ENCODE measurements around the gene ACACA.

ACACA gene

GRCh38 chr17:37340804-37341203, 65.8 kb downstream of the ACACA start:
- H3K36me3 ChIP-seq (ENCODE audit: control insufficient read depth, insufficient read depth, low read length) = peaks cover 2% of the 10 kb centered on the region; the same call in 1 of the 2 replicates
- no peaks in the 10 kb centered on the region for H3K27me3 ChIP-seq (replicated peaks; ENCODE audit: control insufficient read depth, insufficient read depth, low read length)
- DNase-seq (ENCODE audit: extremely low read depth, insufficient read length) = no peak
- no peak overlapping the region for H3K4me3 ChIP-seq (replicated peaks; ENCODE audit: low read depth, low read length)
- TF ChIP-seq, protein P1, sequence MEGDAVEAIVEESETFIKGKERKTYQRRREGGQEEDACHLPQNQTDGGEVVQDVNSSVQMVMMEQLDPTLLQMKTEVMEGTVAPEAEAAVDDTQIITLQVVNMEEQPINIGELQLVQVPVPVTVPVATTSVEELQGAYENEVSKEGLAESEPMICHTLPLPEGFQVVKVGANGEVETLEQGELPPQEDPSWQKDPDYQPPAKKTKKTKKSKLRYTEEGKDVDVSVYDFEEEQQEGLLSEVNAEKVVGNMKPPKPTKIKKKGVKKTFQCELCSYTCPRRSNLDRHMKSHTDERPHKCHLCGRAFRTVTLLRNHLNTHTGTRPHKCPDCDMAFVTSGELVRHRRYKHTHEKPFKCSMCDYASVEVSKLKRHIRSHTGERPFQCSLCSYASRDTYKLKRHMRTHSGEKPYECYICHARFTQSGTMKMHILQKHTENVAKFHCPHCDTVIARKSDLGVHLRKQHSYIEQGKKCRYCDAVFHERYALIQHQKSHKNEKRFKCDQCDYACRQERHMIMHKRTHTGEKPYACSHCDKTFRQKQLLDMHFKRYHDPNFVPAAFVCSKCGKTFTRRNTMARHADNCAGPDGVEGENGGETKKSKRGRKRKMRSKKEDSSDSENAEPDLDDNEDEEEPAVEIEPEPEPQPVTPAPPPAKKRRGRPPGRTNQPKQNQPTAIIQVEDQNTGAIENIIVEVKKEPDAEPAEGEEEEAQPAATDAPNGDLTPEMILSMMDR (IDR thresholded peaks at IDR 0.05; ENCODE audit: insufficient read depth, low read length, poor library complexity, severe bottlenecking) = no peak

DNA sequence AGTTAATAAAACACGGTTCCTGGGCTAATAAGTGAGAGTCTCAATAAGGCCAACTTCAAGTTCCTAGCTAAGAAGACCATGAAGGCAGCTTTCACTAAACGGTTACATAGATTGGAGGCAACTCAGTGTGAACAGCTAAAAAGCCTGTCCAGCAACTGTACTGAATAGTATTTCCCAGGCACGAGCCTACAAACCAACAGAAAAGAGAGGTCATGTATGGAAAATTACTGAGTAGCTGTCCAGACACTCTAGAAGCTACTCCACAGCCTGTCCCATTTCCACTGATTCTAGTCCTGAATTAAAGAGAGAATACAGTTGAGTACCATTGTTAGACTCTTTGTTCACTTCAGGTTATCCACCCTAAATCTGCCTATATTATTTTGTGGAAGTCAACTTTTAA, 67.3 kb downstream of the ACACA start:
- Histone ChIP-seq H3K4me3 (replicated peaks; ENCODE audit: low read depth, low read length) (no peak overlapping the region), H3K36me3 (ENCODE audit: control insufficient read depth, insufficient read depth, low read length) (peaks cover 2% of the 10 kb centered on the region; the same call in 1 of the 2 replicates), H3K27me3 (replicated peaks; ENCODE audit: control insufficient read depth, insufficient read depth, low read length) (no peaks in the 10 kb centered on the region)
- TF ChIP-seq, protein P1 (IDR thresholded peaks at IDR 0.05; ENCODE audit: insufficient read depth, low read length, poor library complexity, severe bottlenecking) = no peak
- no peak for DNase-seq (ENCODE audit: extremely low read depth, insufficient read length)

DNA sequence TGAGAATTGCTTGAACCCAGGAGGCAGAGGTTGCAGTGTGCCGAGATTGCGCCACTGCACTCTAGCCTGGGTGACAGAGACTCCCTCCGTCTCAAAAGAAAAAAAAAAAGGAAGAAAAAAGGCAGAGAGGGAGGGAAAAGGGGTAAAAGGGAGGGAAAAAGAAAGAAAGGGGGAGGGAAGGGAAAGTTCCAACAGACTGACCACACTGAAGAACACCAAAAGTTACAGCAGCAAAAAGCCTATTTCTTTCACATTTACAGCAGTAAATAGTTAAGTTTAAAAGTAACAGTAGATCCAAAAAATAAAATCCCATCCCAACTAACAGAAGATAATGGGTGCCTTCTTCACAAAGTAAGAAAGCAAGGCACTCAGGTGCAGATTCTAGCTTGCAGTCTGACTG, 67.8 kb downstream of the ACACA start:
- TF ChIP-seq, protein P1 (IDR thresholded peaks at IDR 0.05; ENCODE audit: insufficient read depth, low read length, poor library complexity, severe bottlenecking) = no peak
- Histone ChIP-seq H3K36me3 (ENCODE audit: control insufficient read depth, insufficient read depth, low read length) (peaks cover 2% of the 10 kb centered on the region; the same call in 1 of the 2 replicates), H3K27me3 (replicated peaks; ENCODE audit: control insufficient read depth, insufficient read depth, low read length) (no peaks in the 10 kb centered on the region), H3K4me3 (replicated peaks; ENCODE audit: low read depth, low read length) (no peak overlapping the region)
- no peak for DNase-seq (ENCODE audit: extremely low read depth, insufficient read length)

DNA sequence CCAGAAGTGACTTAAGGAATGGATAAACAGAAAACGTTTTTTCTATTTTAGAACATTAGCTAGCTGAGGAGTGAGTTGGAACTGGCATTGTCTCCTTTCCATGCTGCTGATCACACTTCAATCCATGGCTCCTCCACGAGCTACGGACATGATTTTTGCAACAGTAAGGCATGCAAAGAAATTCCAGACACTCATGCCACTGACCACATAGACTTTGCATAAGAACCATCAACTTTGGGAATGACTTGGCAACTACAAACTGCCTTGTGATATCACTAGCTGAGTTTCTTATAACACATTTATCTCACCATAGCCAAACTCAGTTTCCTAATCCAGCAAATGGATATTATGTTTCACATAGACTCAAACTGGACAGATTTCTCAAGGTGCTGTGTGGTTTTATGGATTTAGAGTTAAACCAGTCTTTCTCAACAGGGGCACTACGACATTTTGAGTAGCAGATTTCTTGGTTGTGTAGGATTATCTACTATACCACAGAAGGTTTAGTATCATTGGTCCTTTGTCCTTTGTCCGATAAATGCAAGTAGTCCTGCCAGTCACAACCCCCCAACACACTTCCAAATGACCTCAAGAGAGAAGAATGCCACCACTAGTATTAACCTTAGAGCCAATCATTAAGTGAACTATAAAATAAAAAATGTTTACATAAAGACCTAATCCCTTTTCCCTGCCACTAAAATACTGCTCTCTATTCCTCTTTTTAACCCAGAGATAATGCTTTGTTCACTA, 79.1 kb downstream of the ACACA start:
- no peaks in the 10 kb centered on the region; the same call in 1 of the 2 replicates for H3K36me3 ChIP-seq (ENCODE audit: control insufficient read depth, insufficient read depth, low read length)
- no peak overlapping the region for H3K4me3 ChIP-seq (replicated peaks; ENCODE audit: low read depth, low read length)
- TF ChIP-seq, protein P1 (IDR thresholded peaks at IDR 0.05; ENCODE audit: insufficient read depth, low read length, poor library complexity, severe bottlenecking) = no peak
- no peaks in the 10 kb centered on the region for H3K27me3 ChIP-seq (replicated peaks; ENCODE audit: control insufficient read depth, insufficient read depth, low read length)
- DNase-seq (ENCODE audit: extremely low read depth, insufficient read length) = no peak

DNA sequence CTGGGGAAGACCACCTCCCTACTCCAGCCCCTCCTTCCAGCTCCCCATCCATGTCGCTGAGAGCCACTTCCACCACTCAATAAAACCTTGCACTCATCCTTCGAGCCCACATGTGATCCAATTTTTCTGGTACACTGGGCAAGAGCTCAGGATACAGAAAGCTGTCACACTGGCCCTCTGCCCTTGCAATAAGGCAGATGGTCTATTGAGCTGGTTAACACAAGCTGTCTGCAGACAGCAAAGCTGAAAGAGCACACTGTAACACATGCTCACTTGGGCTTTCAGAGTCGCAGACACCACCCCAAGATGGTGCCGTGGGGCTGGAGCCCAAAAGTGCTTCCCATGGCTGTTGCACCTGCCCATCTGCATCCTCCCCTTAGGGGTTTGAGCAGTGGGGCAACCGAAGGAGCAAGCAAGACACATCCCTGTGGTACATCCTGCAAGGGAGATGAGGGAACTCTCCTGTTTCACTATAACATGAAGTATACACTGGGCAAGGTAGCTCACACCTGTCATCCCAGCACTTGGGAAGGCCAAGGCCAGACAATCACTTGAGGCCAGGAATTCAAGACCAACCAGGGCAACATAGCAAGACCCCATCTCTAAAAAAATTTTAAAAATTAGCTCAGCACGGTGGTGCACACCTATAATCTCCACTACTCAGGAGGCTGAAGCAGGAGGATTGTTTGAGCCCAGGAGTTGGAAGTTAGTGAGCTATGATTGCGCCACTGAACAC, 83.6 kb downstream of the ACACA start:
- Histone ChIP-seq H3K27me3 (replicated peaks; ENCODE audit: control insufficient read depth, insufficient read depth, low read length) (no peaks in the 10 kb centered on the region), H3K4me3 (replicated peaks; ENCODE audit: low read depth, low read length) (no peak overlapping the region), H3K36me3 (ENCODE audit: control insufficient read depth, insufficient read depth, low read length) (no peaks in the 10 kb centered on the region)
- no peak for DNase-seq (ENCODE audit: extremely low read depth, insufficient read length)
- TF ChIP-seq, protein P1 (IDR thresholded peaks at IDR 0.05; ENCODE audit: insufficient read depth, low read length, poor library complexity, severe bottlenecking) = no peak

Measured in GM06990 (cell line).